Right lobe of liver (tissue), 6 donors: ENCODE results near the gene IFIT3. TPM values are rescaled to one million over a fixed set of nuclear protein-coding genes. Genes with fewer than 3 reads are reported as not detected.
A peak's percentile ranks its signal among the peaks of the same experiment; 100 is the strongest.

Experiments
- ATAC-seq, 4 donors: fragments of 200-7000 bp; cut with Tn5 transposase; one replicate each; pipeline ENCODE4 v1.9.1; 2020; ENCODE audit warnings: mild to moderate bottlenecking in 4 of 4, moderate library complexity in 4 of 4
- DNase-seq, 3 donors: peaks; one replicate each; pipeline ENCODE4 v3.0.0-alpha.2; 2020
- H3K27ac ChIP-seq, 3 donors: fragments of 200-600 bp; one replicate each; pipeline ENCODE4 v1.8.0; 2022
- H3K27me3 ChIP-seq, 2 donors: fragments of 200-600 bp; one replicate each; pipeline ENCODE4 v1.8.0; 2022
- H3K36me3 ChIP-seq, 4 donors: fragments of 200-600 bp; sonication (generic) in 1 of 4; one replicate each; pipeline versions ENCODE4 v1.5.1 to v1.8.0; 2017 to 2022; ENCODE audit warnings: control low read depth in 1 of 4
- H3K4me1 ChIP-seq, 4 donors: fragments of 200-600 bp; sonication (generic) in 1 of 4; one replicate each; pipeline versions ENCODE4 v1.5.1 to v1.8.0; 2017 to 2022; ENCODE audit warnings: control low read depth in 1 of 4
- H3K4me3 ChIP-seq, 3 donors: fragments of 200-600 bp; one replicate each; pipeline ENCODE4 v1.8.0; 2022
- H3K9me3 ChIP-seq, 4 donors: fragments of 200-600 bp; sonication (generic) in 1 of 4; one replicate each; pipeline versions ENCODE4 v1.5.1 to v1.8.0; 2017 to 2022; ENCODE audit warnings: control low read depth in 1 of 4
- POLR2A ChIP-seq: fragments of 450-650 bp; IDR thresholded peaks from one replicate; pipeline ENCODE4 v1.6.1; 2017; ENCODE audit warnings: antibody characterized with exemption, mild to moderate bottlenecking
- WGBS: methylation state at CpG from one replicate; pipeline ENCODE4 v1.1.6; 2018; ENCODE audit warnings: low coverage, low lambda C conversion rate; ENCODE audit not compliant: insufficient coverage; ENCODE audit errors: missing lambda C conversion rate; 5-methylcytosine and 5-hydroxymethylcytosine counted together
- intact Hi-C, 2 donors: fragments of 100-400 bp; cut with DNase I; formaldehyde crosslinking; loops; one replicate each; pipeline versions ENCODE4 v1.11.2 to v1.14.1; 2022
- total RNA-seq, 6 experiments: library from RNA; depleted of rRNA in 2 of 6; stranded (reverse); fragments of >200 nt in 2 of 6; fragmentation: NEBNext Ultra II Directional in 3 of 6; extraction: Animal tissue kit (Norgen Biotek cat#: 25700) in 3 of 6; gene quantifications; one replicate each; pipeline versions ENCODE4 v1.1.0 to v1.2.4, GENCODE V29; 2016 to 2023
- TF ChIP-seq, protein P1 (sequence below), 4 donors: fragments of 200-600 bp in 3 of 4; fragments of 450-650 bp in 1 of 4; IDR thresholded peaks; one replicate each; pipeline versions ENCODE4 v1.5.1 to v1.8.0; 2016 to 2022; ENCODE audit warnings: antibody characterized with exemption in 4 of 4, mild to moderate bottlenecking in 2 of 4
- donor health status: DM: no; HTN: yes; CAD: no.
- donor health status: DM: no; HTN: no; CAD: no.
- donor health status: DM: no; HTN: no; CAD: no.
- donor health status: DM: no; HTN: yes; CAD: no.
- donor health status: DM: no; HTN: yes; CAD: no.

The IFIT3 gene
- total RNA-seq, 6 experiments from 2014 or later: 7.5 to 17.9 (median 11.5) TPM

DNA sequence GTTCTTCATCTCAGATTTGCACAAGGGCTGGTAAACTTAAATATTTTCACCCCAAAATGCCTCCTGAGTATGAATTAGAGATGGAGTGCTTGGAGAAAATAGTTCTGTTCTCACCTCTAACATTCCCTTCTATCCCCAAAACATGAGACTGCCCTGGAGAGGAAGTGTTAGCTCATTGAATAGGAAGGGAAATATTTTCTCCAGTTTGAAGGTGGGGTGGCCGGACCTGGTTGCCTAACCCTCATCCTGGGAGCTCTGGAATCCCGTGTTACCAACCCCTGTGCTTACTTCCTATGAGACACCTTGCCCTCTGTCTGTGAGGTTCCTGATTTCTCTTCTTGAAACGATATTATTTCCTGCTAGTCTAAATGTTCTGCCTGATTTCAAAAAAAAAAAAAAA, 25.2 kb upstream of the IFIT3 start:
- DNase-seq (no peak), ATAC-seq (peak; percentile 40 to 59 (median 50))
- peak overlapping the region; percentile 90 to 97 (median 97) for H3K27ac ChIP-seq
- peak overlapping the region; percentile 32 to 58 (median 58) for H3K4me3 ChIP-seq
- peaks cover 0 to 13% (median 5%) of the 10 kb centered on the region in 4 donors for H3K36me3 ChIP-seq
- 6% methylated on average over 3 of the region's 3 CpGs for WGBS
- H3K4me1 ChIP-seq: peaks cover 0 to 21% (median 8%) of the 10 kb centered on the region in 4 donors
- no peaks in the 10 kb centered on the region for H3K9me3 ChIP-seq
- TF ChIP-seq, protein P1, sequence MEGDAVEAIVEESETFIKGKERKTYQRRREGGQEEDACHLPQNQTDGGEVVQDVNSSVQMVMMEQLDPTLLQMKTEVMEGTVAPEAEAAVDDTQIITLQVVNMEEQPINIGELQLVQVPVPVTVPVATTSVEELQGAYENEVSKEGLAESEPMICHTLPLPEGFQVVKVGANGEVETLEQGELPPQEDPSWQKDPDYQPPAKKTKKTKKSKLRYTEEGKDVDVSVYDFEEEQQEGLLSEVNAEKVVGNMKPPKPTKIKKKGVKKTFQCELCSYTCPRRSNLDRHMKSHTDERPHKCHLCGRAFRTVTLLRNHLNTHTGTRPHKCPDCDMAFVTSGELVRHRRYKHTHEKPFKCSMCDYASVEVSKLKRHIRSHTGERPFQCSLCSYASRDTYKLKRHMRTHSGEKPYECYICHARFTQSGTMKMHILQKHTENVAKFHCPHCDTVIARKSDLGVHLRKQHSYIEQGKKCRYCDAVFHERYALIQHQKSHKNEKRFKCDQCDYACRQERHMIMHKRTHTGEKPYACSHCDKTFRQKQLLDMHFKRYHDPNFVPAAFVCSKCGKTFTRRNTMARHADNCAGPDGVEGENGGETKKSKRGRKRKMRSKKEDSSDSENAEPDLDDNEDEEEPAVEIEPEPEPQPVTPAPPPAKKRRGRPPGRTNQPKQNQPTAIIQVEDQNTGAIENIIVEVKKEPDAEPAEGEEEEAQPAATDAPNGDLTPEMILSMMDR (IDR thresholded peaks at IDR 0.05): no peak
- TF ChIP-seq POLR2A: peak; percentile 27
- no peaks in the 10 kb centered on the region for H3K27me3 ChIP-seq
- intact Hi-C loops: no loop called here

DNA sequence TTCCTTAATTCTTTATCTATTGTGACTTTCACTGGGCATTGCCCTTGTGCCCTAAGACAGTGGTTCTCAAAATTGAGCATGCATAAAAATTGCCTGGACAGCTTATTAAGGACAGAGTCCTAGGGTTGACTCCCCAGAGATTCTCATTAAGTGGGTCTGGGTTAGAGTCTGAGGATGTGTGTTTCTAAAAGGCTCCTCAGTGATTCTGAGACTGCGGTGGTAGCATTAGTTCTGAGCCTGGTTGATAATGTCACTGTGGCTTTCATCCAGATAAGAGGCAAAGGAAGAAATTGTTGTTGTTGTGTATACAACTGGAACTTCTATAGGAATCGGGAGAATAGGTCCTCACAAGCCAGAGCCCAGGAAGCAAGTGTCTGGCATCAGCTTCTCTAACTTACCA, 24.6 kb upstream of the IFIT3 start:
- Histone ChIP-seq H3K9me3 (no peaks in the 10 kb centered on the region), H3K27me3 (no peaks in the 10 kb centered on the region), H3K36me3 (peaks cover 0 to 13% (median 5%) of the 10 kb centered on the region in 4 donors), H3K4me1 (peaks cover 0 to 21% (median 8%) of the 10 kb centered on the region in 4 donors), H3K27ac (peak overlapping the region; percentile 90 to 97 (median 97)), H3K4me3 (peak overlapping the region; percentile 32 to 58 (median 58))
- intact Hi-C loops: no loop called here
- TF ChIP-seq, protein P1 (IDR thresholded peaks at IDR 0.05): no peak
- no peak for TF ChIP-seq POLR2A
- ATAC-seq (peak in 1 of 4 donors; percentile 2), DNase-seq (no peak)
- 18% methylated on average over 2 of the region's 2 CpGs for WGBS

DNA sequence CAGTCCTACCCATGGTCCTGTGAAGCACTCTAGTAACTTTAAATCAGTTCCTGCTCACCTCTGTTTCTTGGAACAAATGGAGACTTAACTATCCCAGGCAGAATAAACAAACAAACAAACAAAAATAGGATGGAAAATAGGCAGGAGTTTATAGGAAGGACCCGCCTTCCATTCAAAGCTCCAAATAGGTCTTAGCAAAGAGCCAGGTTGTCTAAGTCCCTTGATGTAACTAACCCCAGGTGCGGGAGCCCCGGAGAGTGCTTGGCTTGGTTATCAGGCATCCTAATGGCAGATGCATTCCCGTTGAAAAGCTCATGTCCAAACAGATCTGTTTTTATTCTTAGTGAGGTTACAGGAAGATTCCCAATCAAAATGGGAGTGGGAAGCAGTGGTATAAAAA, 23.8 kb upstream of the IFIT3 start:
- Histone ChIP-seq H3K36me3 (peaks cover 0 to 13% (median 5%) of the 10 kb centered on the region in 4 donors), H3K27me3 (no peaks in the 10 kb centered on the region), H3K9me3 (no peaks in the 10 kb centered on the region), H3K4me3 (peak overlapping the region in 1 of 3 donors; percentile 3), H3K27ac (no peak overlapping the region), H3K4me1 (peaks cover 0 to 21% (median 8%) of the 10 kb centered on the region in 4 donors)
- DNase-seq: no peak
- TF ChIP-seq, protein P1 (IDR thresholded peaks at IDR 0.05): no peak
- ATAC-seq: no peak
- intact Hi-C loops: no loop called here
- 80% methylated on average over 1 of the region's 4 CpGs for WGBS

DNA sequence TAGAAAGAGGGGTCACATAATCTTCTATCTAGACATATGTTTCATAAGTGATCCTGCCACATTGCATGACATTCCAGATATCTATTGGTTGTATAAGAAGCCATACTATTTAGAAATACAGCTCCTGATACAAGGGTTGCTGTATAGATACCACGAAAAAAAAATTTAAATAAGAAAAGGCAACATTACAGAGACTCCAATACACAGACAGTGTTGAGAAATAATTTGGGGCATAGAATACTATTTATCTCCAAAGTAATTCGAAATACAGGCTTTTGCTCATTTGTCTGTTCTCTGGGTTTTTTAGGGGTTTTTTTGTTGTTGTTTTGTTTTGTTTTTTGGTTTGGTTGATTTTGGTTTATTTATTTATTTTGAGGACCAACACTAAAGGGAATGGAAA, 23.4 kb upstream of the IFIT3 start:
- Histone ChIP-seq H3K4me3 (no peak overlapping the region), H3K36me3 (peaks cover 0 to 13% (median 5%) of the 10 kb centered on the region in 4 donors), H3K27me3 (no peaks in the 10 kb centered on the region), H3K4me1 (peaks cover 0 to 21% (median 8%) of the 10 kb centered on the region in 4 donors), H3K9me3 (no peaks in the 10 kb centered on the region), H3K27ac (no peak overlapping the region)
- intact Hi-C loops: no loop called here
- TF ChIP-seq POLR2A: no peak
- TF ChIP-seq, protein P1 (IDR thresholded peaks at IDR 0.05): no peak
- no peak for DNase-seq
- ATAC-seq: no peak
- WGBS: 81% methylated on average over 2 of the region's 2 CpGs

DNA sequence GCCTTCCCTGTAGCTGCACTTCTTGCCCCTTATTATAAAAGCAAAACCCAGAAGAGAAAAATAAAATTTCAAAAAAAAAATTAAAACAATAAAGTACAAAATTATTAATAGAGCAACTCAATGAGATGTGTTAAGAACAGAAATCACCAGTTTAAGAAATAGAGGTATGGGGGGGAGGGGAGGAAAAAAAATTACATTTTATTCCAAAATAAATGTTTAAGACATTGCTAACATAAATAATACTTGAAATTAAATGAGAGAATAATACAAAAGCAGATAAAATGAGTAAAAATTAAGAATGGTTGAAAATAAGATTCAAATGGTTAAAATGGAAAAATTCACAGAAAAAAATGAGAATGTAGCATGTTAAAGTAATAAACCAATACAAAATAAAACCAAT, 22.9 kb upstream of the IFIT3 start:
- TF ChIP-seq POLR2A: no peak
- TF ChIP-seq, protein P1 (IDR thresholded peaks at IDR 0.05): no peak

More for the DNA sequence above, 22.9 kb upstream of the IFIT3 start:
- DNase-seq: no peak
- intact Hi-C loops: no loop called here
- H3K4me1 ChIP-seq: peaks cover 0 to 21% (median 8%) of the 10 kb centered on the region in 4 donors
- ATAC-seq: no peak
- no peaks in the 10 kb centered on the region for H3K27me3 ChIP-seq
- no peak overlapping the region for H3K27ac ChIP-seq
- H3K36me3 ChIP-seq: peaks cover 0 to 13% (median 5%) of the 10 kb centered on the region in 4 donors
- no peaks in the 10 kb centered on the region for H3K9me3 ChIP-seq
- H3K4me3 ChIP-seq: no peak overlapping the region
